ENCODE results near the gene TMEM135.
A peak's percentile ranks its signal among the peaks of the same experiment; 100 is the strongest.

TMEM135 gene

DNA sequence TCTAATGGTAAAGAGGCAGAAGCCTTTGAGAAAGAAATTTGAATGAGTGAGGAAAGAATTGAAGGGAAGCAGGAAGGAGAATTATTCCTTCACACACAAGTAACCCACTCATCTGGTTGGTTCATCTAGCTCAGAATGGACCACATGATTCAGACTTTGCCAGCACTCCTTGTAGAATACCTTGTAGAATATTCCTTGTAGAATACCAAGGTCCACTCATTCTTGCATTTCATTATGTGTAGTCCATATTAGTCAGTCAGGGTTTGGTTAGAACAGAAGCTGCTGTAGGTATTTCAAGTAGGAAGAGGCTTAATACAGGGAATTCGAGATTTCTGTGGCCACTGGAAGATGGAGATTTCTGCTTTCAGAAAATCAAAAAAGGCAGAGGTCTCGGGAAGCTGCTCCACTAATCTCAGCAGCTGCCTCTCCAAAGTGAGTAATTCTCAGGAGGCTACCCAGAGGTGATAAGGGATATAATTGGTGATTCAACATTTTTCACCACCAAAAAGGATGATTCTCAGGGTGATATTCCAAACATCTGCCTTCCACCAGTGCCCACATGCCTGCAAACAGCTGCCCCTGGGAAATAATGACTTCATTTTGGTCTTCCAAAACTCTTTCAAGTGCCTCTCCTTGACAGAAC is 329.1 kb downstream of the TMEM135 start:
- DNase-seq, result no peak

DNA sequence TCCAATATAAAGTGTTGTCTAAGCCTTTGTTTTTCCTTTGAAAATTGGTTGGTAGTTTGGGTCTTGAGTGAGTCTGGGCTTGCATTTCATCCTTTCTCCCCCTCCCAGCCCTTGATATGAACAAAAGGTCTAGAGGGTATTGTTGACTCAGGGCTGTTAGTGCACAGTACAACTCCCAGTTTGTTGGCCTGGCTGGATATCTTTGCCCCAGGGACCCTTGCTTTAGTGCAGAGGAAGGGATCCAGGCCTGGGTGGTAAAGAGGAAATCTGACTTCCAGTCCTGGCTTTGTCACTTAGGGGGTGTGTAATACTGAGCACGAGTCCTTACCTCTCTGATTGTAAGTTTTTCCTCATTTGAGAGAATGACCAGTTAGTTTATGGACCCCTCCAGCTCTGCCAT is 330.4 kb downstream of the TMEM135 start:
- peak; percentile 77 for DNase-seq

DNA sequence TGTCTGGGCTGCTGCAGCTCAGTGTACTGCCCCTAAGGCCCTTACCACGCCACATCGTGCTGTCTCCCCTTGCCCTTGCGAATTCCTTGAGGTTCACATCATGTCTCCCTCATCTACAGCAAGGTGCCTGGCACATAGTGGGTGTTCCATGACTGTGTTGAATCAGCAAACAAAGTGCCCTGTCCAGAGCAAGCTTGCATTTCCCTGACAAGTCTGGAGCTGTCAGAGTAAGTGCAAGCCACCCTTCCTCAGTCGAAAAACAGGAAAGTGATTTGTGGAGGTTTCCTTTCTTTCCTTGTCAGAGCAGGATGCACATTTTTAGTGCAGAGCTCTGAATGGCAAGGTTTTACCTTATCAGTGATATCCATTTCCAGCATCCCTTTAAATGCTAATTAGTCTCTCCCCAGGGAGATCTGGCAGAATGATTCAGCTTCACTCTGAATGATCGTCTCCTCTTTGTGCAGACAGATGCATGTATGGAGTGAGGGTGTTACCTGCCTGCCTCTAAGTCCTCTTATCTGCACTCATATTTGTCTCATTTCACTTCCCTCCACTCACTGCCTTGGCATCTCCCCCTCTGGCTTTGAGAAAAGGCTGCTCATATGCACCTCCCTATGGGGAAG is 331.2 kb downstream of the TMEM135 start:
- peak; percentile 91 for DNase-seq

DNA sequence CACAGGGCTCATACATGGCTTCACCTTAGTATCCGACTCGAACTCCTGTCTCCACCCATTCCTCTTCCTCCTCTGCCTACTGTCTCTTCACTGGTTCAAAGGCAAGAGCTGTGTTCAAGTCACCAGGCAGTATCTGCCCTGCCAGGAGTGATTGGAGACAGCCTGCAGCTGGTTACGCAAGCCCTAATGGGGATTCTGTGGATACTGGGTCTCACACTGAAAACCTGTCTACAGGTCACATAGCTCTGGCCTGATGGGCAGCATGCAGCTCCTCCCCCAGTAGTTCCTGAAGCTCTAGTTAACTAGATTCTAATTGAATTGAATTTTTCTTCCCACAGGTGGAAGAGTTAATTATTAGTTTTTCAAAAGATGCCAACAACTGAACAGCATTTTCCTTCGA is 332.2 kb downstream of the TMEM135 start:
- DNase-seq, result peak; percentile 32

DNA sequence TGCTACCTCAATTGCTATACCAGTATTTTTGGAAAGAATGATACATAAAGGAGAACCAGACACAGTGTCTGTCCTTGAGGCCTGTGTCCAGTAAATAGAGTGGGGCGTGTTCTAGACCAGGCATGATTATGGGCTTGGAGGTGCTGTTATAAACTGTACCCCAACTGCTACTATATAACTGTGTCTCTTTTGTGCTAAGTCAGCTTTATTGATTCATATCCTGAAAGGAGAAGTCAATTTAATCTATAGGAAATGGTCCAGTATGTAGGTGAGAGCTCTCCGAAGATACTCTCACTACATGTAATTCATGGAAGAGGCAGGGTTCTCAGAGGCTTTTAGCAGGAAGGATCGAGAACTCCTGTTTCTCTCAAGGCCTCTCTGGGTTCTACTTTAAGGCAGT is 334.3 kb downstream of the TMEM135 start:
- DNase-seq, result no peak

Data from NCI-H69 (cell line).